Osteocyte (in vitro differentiated cells): ENCODE measurements around the gene APOBEC4. TPM values are rescaled to one million over a fixed set of nuclear protein-coding genes. Genes with fewer than 3 reads are reported as not detected.

Source experiments
- DNase-seq: peaks from one replicate; pipeline ENCODE4 v3.0.0; 2021; ENCODE audit warnings: mixed read lengths; ENCODE audit not compliant: unreplicated experiment; ENCODE audit errors: extremely low spot score
- H3K27ac Mint-ChIP-seq: one replicate; pipeline ENCODE4 v1.8.0; 2021; ENCODE audit warnings: mild to moderate bottlenecking, mixed read lengths; ENCODE audit not compliant: unreplicated experiment
- H3K27me3 Mint-ChIP-seq: one replicate; pipeline ENCODE4 v1.8.0; 2021; ENCODE audit warnings: mixed read lengths; ENCODE audit not compliant: unreplicated experiment
- H3K36me3 Mint-ChIP-seq: one replicate; pipeline ENCODE4 v1.8.0; 2021; ENCODE audit warnings: mixed read lengths; ENCODE audit not compliant: unreplicated experiment
- H3K4me1 Mint-ChIP-seq: one replicate; pipeline ENCODE4 v1.8.0; 2021; ENCODE audit warnings: mixed read lengths; ENCODE audit not compliant: unreplicated experiment
- H3K4me3 Mint-ChIP-seq: one replicate; pipeline ENCODE4 v1.8.0; 2021; ENCODE audit warnings: mild to moderate bottlenecking, moderate library complexity, mixed read lengths; ENCODE audit not compliant: unreplicated experiment
- H3K9me3 Mint-ChIP-seq: one replicate; pipeline ENCODE4 v1.8.0; 2021; ENCODE audit warnings: mixed read lengths; ENCODE audit not compliant: unreplicated experiment
- total RNA-seq: library from RNA; stranded (reverse); gene quantifications from 2 replicates; pipeline ENCODE4 v1.2.1, GENCODE V29; 2021
- TF ChIP-seq, protein P1 (sequence below): fragments of 200-600 bp; sonication (generic); IDR thresholded peaks from 2 replicates; pipeline ENCODE4 v1.5.0; 2021; ENCODE audit warnings: antibody characterized with exemption, mild to moderate bottlenecking, moderate library complexity

Gene APOBEC4
- total RNA-seq, 1 donor from 2014 or later: not detected

DNA sequence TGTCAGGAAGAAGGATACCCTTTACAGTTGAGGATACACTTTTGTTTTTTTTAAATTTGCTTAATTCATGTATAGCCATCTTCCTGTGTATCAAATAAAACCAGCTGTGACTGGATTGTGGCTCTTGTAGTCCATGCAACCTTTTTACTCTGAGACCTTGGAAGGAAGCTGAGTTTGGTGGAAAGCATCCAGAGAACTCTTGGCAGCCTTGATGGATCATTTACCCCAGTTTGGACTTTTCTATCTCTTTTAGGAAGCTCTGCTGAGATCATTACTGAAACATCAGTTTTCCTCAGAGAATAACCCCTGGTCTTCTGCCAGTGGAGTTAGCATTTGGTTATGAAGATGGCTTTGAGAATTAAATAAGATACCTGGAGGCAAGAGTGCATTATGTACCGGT lies 21.2 kb upstream of the APOBEC4 start:
- Mint-ChIP-seq H3K4me3 (no peak overlapping the region), H3K27me3 (no peaks in the 10 kb centered on the region), H3K9me3 (peaks cover 10% of the 10 kb centered on the region), H3K27ac (no peak overlapping the region), H3K36me3 (peaks cover 3% of the 10 kb centered on the region), H3K4me1 (peaks cover 10% of the 10 kb centered on the region)
- DNase-seq: no peak
- TF ChIP-seq, protein P1, sequence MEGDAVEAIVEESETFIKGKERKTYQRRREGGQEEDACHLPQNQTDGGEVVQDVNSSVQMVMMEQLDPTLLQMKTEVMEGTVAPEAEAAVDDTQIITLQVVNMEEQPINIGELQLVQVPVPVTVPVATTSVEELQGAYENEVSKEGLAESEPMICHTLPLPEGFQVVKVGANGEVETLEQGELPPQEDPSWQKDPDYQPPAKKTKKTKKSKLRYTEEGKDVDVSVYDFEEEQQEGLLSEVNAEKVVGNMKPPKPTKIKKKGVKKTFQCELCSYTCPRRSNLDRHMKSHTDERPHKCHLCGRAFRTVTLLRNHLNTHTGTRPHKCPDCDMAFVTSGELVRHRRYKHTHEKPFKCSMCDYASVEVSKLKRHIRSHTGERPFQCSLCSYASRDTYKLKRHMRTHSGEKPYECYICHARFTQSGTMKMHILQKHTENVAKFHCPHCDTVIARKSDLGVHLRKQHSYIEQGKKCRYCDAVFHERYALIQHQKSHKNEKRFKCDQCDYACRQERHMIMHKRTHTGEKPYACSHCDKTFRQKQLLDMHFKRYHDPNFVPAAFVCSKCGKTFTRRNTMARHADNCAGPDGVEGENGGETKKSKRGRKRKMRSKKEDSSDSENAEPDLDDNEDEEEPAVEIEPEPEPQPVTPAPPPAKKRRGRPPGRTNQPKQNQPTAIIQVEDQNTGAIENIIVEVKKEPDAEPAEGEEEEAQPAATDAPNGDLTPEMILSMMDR: no peak

- DNase-seq: no peak
Observed at GRCh38 chr1:183673605-183674323, 20.6 kb upstream of the APOBEC4 start.

GRCh38 chr1:183670169-183670568 lies 17.1 kb upstream of the APOBEC4 start:
- Mint-ChIP-seq H3K4me1 (peaks cover 9% of the 10 kb centered on the region), H3K36me3 (peaks cover 3% of the 10 kb centered on the region), H3K4me3 (no peak overlapping the region), H3K27ac (no peak overlapping the region), H3K27me3 (no peaks in the 10 kb centered on the region), H3K9me3 (peaks cover 10% of the 10 kb centered on the region)
- no peak for DNase-seq
- TF ChIP-seq, protein P1: no peak

More at GRCh38 chr1:183673605-183674323, 20.6 kb upstream of the APOBEC4 start:
- peaks cover 10% of the 10 kb centered on the region for H3K4me1 Mint-ChIP-seq
- H3K27me3 Mint-ChIP-seq: no peaks in the 10 kb centered on the region
- no peak overlapping the region for H3K4me3 Mint-ChIP-seq
- TF ChIP-seq, protein P1: no peak
- peaks cover 3% of the 10 kb centered on the region for H3K36me3 Mint-ChIP-seq
- no peak overlapping the region for H3K27ac Mint-ChIP-seq
- peaks cover 10% of the 10 kb centered on the region for H3K9me3 Mint-ChIP-seq

DNA sequence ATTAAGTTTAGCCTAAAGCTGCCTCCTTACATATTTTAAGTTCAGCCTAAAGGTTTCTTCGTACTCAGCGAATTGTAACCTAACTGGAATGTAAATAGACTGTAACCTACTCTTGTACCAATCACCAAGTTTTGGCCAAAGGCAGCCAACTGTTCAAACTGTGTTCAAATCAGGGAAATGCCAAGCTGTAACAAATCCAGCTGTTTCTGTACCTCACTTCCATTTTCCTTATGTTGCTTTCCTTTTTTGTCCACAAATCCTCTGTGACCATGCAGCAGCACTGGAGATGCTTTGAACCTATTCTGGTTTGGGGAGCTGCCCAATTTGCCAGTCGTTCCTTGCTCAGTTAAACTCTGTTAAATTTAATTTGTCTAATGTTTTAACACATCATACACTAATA lies 3.2 kb upstream of the APOBEC4 start:
- Mint-ChIP-seq H3K36me3 (no peaks in the 10 kb centered on the region), H3K9me3 (no peaks in the 10 kb centered on the region), H3K27me3 (no peaks in the 10 kb centered on the region), H3K4me3 (no peak overlapping the region), H3K27ac (no peak overlapping the region), H3K4me1 (peaks cover 13% of the 10 kb centered on the region)
- TF ChIP-seq, protein P1: no peak
- no peak for DNase-seq

DNA sequence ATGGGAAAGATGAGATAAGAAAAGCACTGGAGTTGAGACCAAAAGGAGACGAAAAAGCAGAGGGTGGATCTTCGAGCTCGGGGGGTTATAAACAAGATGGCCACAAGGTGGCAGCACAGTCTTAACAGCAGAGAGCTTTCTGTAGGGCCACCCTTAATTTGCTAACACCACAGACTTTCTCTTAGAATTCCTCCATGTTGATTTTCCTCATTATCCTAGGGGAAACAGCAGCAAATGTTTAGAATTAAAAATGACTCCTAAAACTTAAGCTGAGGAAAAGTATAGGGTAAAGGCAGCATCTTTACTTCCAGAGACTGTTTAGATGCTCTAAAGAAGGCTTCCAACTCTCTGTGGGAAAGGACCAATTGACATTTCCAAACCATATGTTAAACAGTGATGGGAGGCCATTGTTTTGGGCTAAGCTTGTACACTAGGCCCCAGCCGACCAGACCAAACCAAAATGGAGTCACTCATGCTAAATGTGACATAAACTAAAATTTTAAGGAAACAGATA lies 2.5 kb upstream of the APOBEC4 start:
- peak; percentile 90 for DNase-seq
- Mint-ChIP-seq H3K27me3 (no peaks in the 10 kb centered on the region), H3K27ac (no peak overlapping the region), H3K4me1 (peaks cover 13% of the 10 kb centered on the region), H3K4me3 (no peak overlapping the region), H3K9me3 (no peaks in the 10 kb centered on the region), H3K36me3 (no peaks in the 10 kb centered on the region)
- TF ChIP-seq, protein P1: peak; percentile 93
